GM23338 (cell line): Measurements from ENCODE around the gene RNF13. TPM values are rescaled to one million over a fixed set of nuclear protein-coding genes. Genes with fewer than 3 reads are reported as not detected.
A peak's percentile ranks its signal among the peaks of the same experiment; 100 is the strongest.

Source experiments
- ATAC-seq: fragments of 200-7000 bp; cut with Tn5 transposase; 3 replicates; pipeline ENCODE4 v1.9.1; 2020
- DNase-seq: peaks from one replicate; pipeline ENCODE4 v3.0.0-alpha.2; 2015; ENCODE audit warnings: low spot score
- H2AFZ ChIP-seq: fragments of 200-600 bp; sonication (generic); 2 replicates; pipeline ENCODE4 v1.8.0; 2016; ENCODE audit warnings: antibody characterized with exemption, mild to moderate bottlenecking, moderate library complexity
- H3F3A ChIP-seq: fragments of 200-600 bp; sonication (generic); replicated peaks from 2 replicates; pipeline ENCODE4 v1.8.0; 2017; ENCODE audit warnings: antibody characterized with exemption, mixed run types, low read depth
- H3K27ac ChIP-seq: fragments of 200-600 bp; sonication (generic); 2 replicates; pipeline ENCODE4 v1.6.1; 2016; ENCODE audit warnings: low read depth
- H3K27me3 ChIP-seq: fragments of 200-600 bp; sonication (generic); 2 replicates; pipeline ENCODE4 v1.8.0; 2016; ENCODE audit warnings: mild to moderate bottlenecking, mixed run types, moderate library complexity; ENCODE audit not compliant: insufficient read depth
- H3K36me3 ChIP-seq: fragments of 200-600 bp; sonication (generic); 2 replicates; pipeline ENCODE4 v1.8.0; 2016; ENCODE audit warnings: mild to moderate bottlenecking; ENCODE audit not compliant: insufficient read depth
- H3K4me1 ChIP-seq: fragments of 200-600 bp; sonication (generic); 2 replicates; pipeline ENCODE4 v1.8.0; 2016; ENCODE audit warnings: mild to moderate bottlenecking, moderate library complexity; ENCODE audit not compliant: insufficient read depth
- H3K4me2 ChIP-seq: fragments of 200-600 bp; sonication (generic); 2 replicates; pipeline ENCODE4 v1.7.1; 2017; ENCODE audit warnings: mixed run types
- H3K4me3 ChIP-seq: fragments of 200-600 bp; sonication (generic); 2 replicates; pipeline ENCODE4 v1.6.1; 2016; ENCODE audit warnings: mixed run types
- H3K79me2 ChIP-seq: fragments of 200-600 bp; sonication (generic); replicated peaks from 2 replicates; pipeline ENCODE4 v1.8.0; 2017; ENCODE audit warnings: mild to moderate bottlenecking; ENCODE audit not compliant: insufficient read depth
- H3K9me2 ChIP-seq: fragments of 200-600 bp; sonication (generic); 2 replicates; pipeline ENCODE4 v1.8.0; 2017; ENCODE audit not compliant: insufficient read depth
- H4K20me1 ChIP-seq: fragments of 200-600 bp; sonication (generic); replicated peaks from 2 replicates; pipeline ENCODE4 v1.8.0; 2017; ENCODE audit warnings: mild to moderate bottlenecking; ENCODE audit not compliant: insufficient read depth
- H3K27ac Mint-ChIP-seq: 2 replicates; pipeline ENCODE4 v1.8.0; 2020; ENCODE audit warnings: inconsistent platforms, mild to moderate bottlenecking, moderate library complexity, mixed read lengths
- H3K27me3 Mint-ChIP-seq: 3 replicates; pipeline ENCODE4 v1.8.0; 2022; ENCODE audit warnings: low read depth, mild to moderate bottlenecking, moderate library complexity, mixed read lengths, inconsistent platforms; ENCODE audit not compliant: insufficient read depth, poor library complexity
- H3K36me3 Mint-ChIP-seq: 3 replicates; pipeline ENCODE4 v1.8.0; 2021; ENCODE audit warnings: low read depth, mild to moderate bottlenecking, inconsistent platforms, moderate library complexity, mixed read lengths
- H3K4me1 Mint-ChIP-seq: 3 replicates; pipeline ENCODE4 v1.8.0; 2020; ENCODE audit warnings: mild to moderate bottlenecking, inconsistent platforms, mixed read lengths
- H3K4me3 Mint-ChIP-seq: 3 replicates; pipeline ENCODE4 v1.8.0; 2021; ENCODE audit warnings: moderate library complexity, mild to moderate bottlenecking, inconsistent platforms, mixed read lengths
- H3K9me3 Mint-ChIP-seq: 3 replicates; pipeline ENCODE4 v1.8.0; 2020; ENCODE audit warnings: moderate library complexity, mild to moderate bottlenecking, inconsistent platforms, mixed read lengths
- CREB1 ChIP-seq: fragments of 250-450 bp; sonication (Bioruptor Pico); IDR thresholded peaks from 2 replicates; pipeline ENCODE4 v1.5.0; 2020; ENCODE audit warnings: low read depth, mild to moderate bottlenecking, moderate library complexity
- CTCF ChIP-seq, 2 experiments: fragments of 200-600 bp in 1 of 2; sonication (generic) in 1 of 2; conservative IDR thresholded peaks; 2 replicates each; pipeline versions ENCODE4 v1.5.1 to v1.6.1; 2016 to 2017; ENCODE audit warnings: antibody characterized with exemption in 2 of 2, low read depth in 2 of 2, mild to moderate bottlenecking in 2 of 2, moderate library complexity in 1 of 2
- EZH2 ChIP-seq: fragments of 200-600 bp; sonication (generic); IDR thresholded peaks from one replicate; pipeline ENCODE4 v1.8.0; 2017; ENCODE audit warnings: antibody characterized with exemption, mild to moderate bottlenecking, low read depth; ENCODE audit not compliant: unreplicated experiment
- JUNB ChIP-seq: IDR thresholded peaks from one replicate; pipeline ENCODE4 v1.6.1; 2016; ENCODE audit warnings: antibody characterized with exemption; ENCODE audit not compliant: unreplicated experiment
- POLR2AphosphoS5 ChIP-seq: IDR thresholded peaks from 2 replicates; pipeline ENCODE4 v1.6.1; 2016; ENCODE audit warnings: antibody characterized with exemption, low read depth
- REST ChIP-seq: IDR thresholded peaks from one replicate; pipeline ENCODE4 v1.6.1; 2018; ENCODE audit warnings: antibody characterized with exemption; ENCODE audit not compliant: unreplicated experiment
- ZNF114 ChIP-seq: fragments of 250-450 bp; sonication (Bioruptor Pico); IDR thresholded peaks from 2 replicates; pipeline ENCODE4 v1.5.0; 2020; ENCODE audit warnings: mild to moderate bottlenecking, moderate library complexity
- ZNF331 ChIP-seq: fragments of 250-450 bp; sonication (Bioruptor Pico); IDR thresholded peaks from 2 replicates; pipeline ENCODE4 v1.5.0; 2020; ENCODE audit warnings: low read depth, mild to moderate bottlenecking, moderate library complexity
- ZNF462 ChIP-seq: fragments of 250-450 bp; sonication (Bioruptor Pico); IDR thresholded peaks from 2 replicates; pipeline ENCODE4 v1.5.0; 2020; ENCODE audit warnings: mild to moderate bottlenecking, moderate library complexity
- polyA plus RNA-seq: library from polyadenylated mRNA; unstranded; fragments of >200 nt; fragmentation: Nextera tagmentation; extraction: Ambion mirVana; gene quantifications from 2 replicates; pipeline ENCODE4 v1.2.1, GENCODE V29; 2016
- total RNA-seq: library from RNA; depleted of rRNA; stranded (reverse); fragments of >200 nt; shearing (Covaris generic); gene quantifications from 2 replicates; pipeline ENCODE4 v1.2.3, GENCODE V29; 2014

RNF13 gene
- total and polyA plus RNA-seq, 2 experiments from 2014 or later = 46.3 to 101 TPM

- TF ChIP-seq REST (no peak), JUNB (no peak), CREB1 (no peak)
These were observed 35.4 kb upstream of the RNF13 start (continued) for GRCh38 chr3:149777414-149778214.

- peaks cover 5% of the 10 kb centered on the region; the same call in 2 of the 3 replicates for H3K4me1 Mint-ChIP-seq
- Histone ChIP-seq H3K27me3 (no peaks in the 10 kb centered on the region), H3K4me2 (no peak overlapping the region), H3K4me1 (no peaks in the 10 kb centered on the region), H2AFZ (peak overlapping the region; percentile 60; the same call in 1 of the 2 replicates), H3K27ac (no peak overlapping the region), H3K9me2 (no peaks in the 10 kb centered on the region), H4K20me1 (no peaks in the 10 kb centered on the region), H3K36me3 (no peaks in the 10 kb centered on the region), H3K4me3 (no peak overlapping the region), H3K79me2 (no peaks in the 10 kb centered on the region), H3F3A (no peaks in the 10 kb centered on the region)
- H3K4me3 Mint-ChIP-seq = no peak overlapping the region
- ATAC-seq (no peak), DNase-seq (no peak)
- no peaks in the 10 kb centered on the region for H3K36me3 Mint-ChIP-seq
- H3K27ac Mint-ChIP-seq = no peak overlapping the region
- no peaks in the 10 kb centered on the region for H3K27me3 Mint-ChIP-seq
- H3K9me3 Mint-ChIP-seq = no peaks in the 10 kb centered on the region
- TF ChIP-seq CTCF (conservative IDR thresholded peaks at IDR 0.05; ENCODE audit: low read depth in 2 of 2) (no peak), ZNF462 (CRISPR knock-in tag) (no peak), POLR2AphosphoS5 (no peak), ZNF331 (CRISPR knock-in tag) (no peak), ZNF114 (CRISPR knock-in tag) (no peak), EZH2 (no peak), REST (no peak)
These were observed 31.8 kb upstream of the RNF13 start for GRCh38 chr3:149781211-149781610.
